Activated T-cell treated with anti-CD3 and anti-CD28 coated beads, Interleukin-2, amount 50 U/mL, for 24 hours (primary cell): ENCODE measurements around the gene ZNF227.
"Not testable (repeated sequence)": the region's sequence is repeated elsewhere in the genome, so short reads cannot be mapped to it uniquely, and the experiment has no call there.

Source experiments
- DNase-seq: peaks from one replicate; pipeline ENCODE4 v3.0.0-alpha.2; 2020
- H3K27ac Mint-ChIP-seq: 2 replicates; pipeline ENCODE4 v1.8.0; 2020; ENCODE audit warnings: mild to moderate bottlenecking, mixed read lengths
- H3K27me3 Mint-ChIP-seq: 2 replicates; pipeline ENCODE4 v1.8.0; 2020; ENCODE audit warnings: mixed read lengths
- H3K36me3 Mint-ChIP-seq: 2 replicates; pipeline ENCODE4 v1.8.0; 2020; ENCODE audit warnings: low read depth, mixed read lengths
- H3K4me1 Mint-ChIP-seq: 2 replicates; pipeline ENCODE4 v1.8.0; 2020; ENCODE audit warnings: low read depth, mixed read lengths
- H3K4me3 Mint-ChIP-seq: 2 replicates; pipeline ENCODE4 v1.8.0; 2020; ENCODE audit warnings: mild to moderate bottlenecking, moderate library complexity, mixed read lengths
- H3K9me3 Mint-ChIP-seq: 2 replicates; pipeline ENCODE4 v1.8.0; 2020; ENCODE audit warnings: mixed read lengths

ZNF227 gene

GRCh38 chr19:44207126-44207803 is 5.1 kb upstream of the ZNF227 start:
- Mint-ChIP-seq H3K4me1 (peaks cover 11% of the 10 kb centered on the region), H3K27me3 (peaks cover 9% of the 10 kb centered on the region), H3K4me3 (peak overlapping the region; percentile 88), H3K27ac (peak overlapping the region; percentile 89), H3K36me3 (peaks cover 25% of the 10 kb centered on the region), H3K9me3 (peaks cover 43% of the 10 kb centered on the region)
- peak; percentile 82 for DNase-seq

- no peaks in the 10 kb centered on the region for H3K27me3 Mint-ChIP-seq
- H3K4me3 Mint-ChIP-seq = peak overlapping the region; percentile 93
- peaks cover 36% of the 10 kb centered on the region for H3K9me3 Mint-ChIP-seq
- DNase-seq = no peak
- peaks cover 27% of the 10 kb centered on the region for H3K4me1 Mint-ChIP-seq
- H3K27ac Mint-ChIP-seq = peak overlapping the region; percentile 93
- H3K36me3 Mint-ChIP-seq = peaks cover 59% of the 10 kb centered on the region
These were observed 574 bp downstream of the ZNF227 start for GRCh38 chr19:44212866-44213346.

GRCh38 chr19:44219926-44220325 is 7.6 kb downstream of the ZNF227 start:
- not testable (repeated sequence) for H3K27me3 Mint-ChIP-seq, H3K4me3 Mint-ChIP-seq, H3K27ac Mint-ChIP-seq, DNase-seq
- Mint-ChIP-seq H3K36me3 (peaks cover 83% of the 10 kb centered on the region), H3K9me3 (peaks cover 25% of the 10 kb centered on the region), H3K4me1 (peaks cover 16% of the 10 kb centered on the region)

- H3K27me3 Mint-ChIP-seq, H3K27ac Mint-ChIP-seq, DNase-seq, H3K4me3 Mint-ChIP-seq: not testable (repeated sequence)
- Mint-ChIP-seq H3K36me3 (peaks cover 83% of the 10 kb centered on the region), H3K4me1 (peaks cover 14% of the 10 kb centered on the region), H3K9me3 (peaks cover 24% of the 10 kb centered on the region)
These were observed 8.4 kb downstream of the ZNF227 start for GRCh38 chr19:44220761-44221160.

GRCh38 chr19:44221291-44221690 is 9.0 kb downstream of the ZNF227 start:
- peaks cover 26% of the 10 kb centered on the region for H3K9me3 Mint-ChIP-seq
- not testable (repeated sequence) for DNase-seq, H3K27ac Mint-ChIP-seq, H3K4me3 Mint-ChIP-seq, H3K27me3 Mint-ChIP-seq
- peaks cover 84% of the 10 kb centered on the region for H3K36me3 Mint-ChIP-seq
- H3K4me1 Mint-ChIP-seq = peaks cover 12% of the 10 kb centered on the region

- H3K36me3 Mint-ChIP-seq = peaks cover 97% of the 10 kb centered on the region
- no peak overlapping the region for H3K4me3 Mint-ChIP-seq
- H3K9me3 Mint-ChIP-seq = peaks cover 47% of the 10 kb centered on the region
- no peak for DNase-seq
- H3K27me3 Mint-ChIP-seq = no peaks in the 10 kb centered on the region
- H3K27ac Mint-ChIP-seq = no peak overlapping the region
- peaks cover 2% of the 10 kb centered on the region for H3K4me1 Mint-ChIP-seq
These were observed 16.0 kb downstream of the ZNF227 start for GRCh38 chr19:44228318-44228717.

- H3K27ac Mint-ChIP-seq = no peak overlapping the region
- no peak overlapping the region for H3K4me3 Mint-ChIP-seq
- H3K36me3 Mint-ChIP-seq = peaks cover 99% of the 10 kb centered on the region
- DNase-seq = no peak
- H3K9me3 Mint-ChIP-seq = peaks cover 69% of the 10 kb centered on the region
- no peaks in the 10 kb centered on the region for H3K4me1 Mint-ChIP-seq
- no peaks in the 10 kb centered on the region for H3K27me3 Mint-ChIP-seq
These were observed 20.5 kb downstream of the ZNF227 start for GRCh38 chr19:44232867-44233266.

GRCh38 chr19:44236384-44236783 is 24.1 kb downstream of the ZNF227 start:
- no peak overlapping the region for H3K4me3 Mint-ChIP-seq
- H3K27me3 Mint-ChIP-seq = no peaks in the 10 kb centered on the region
- no peak overlapping the region for H3K27ac Mint-ChIP-seq
- no peaks in the 10 kb centered on the region for H3K4me1 Mint-ChIP-seq
- H3K36me3 Mint-ChIP-seq = peaks cover 88% of the 10 kb centered on the region
- no peak for DNase-seq
- H3K9me3 Mint-ChIP-seq = peaks cover 62% of the 10 kb centered on the region

- not testable (repeated sequence) for H3K4me3 Mint-ChIP-seq, H3K27me3 Mint-ChIP-seq
- H3K36me3 Mint-ChIP-seq = peaks cover 87% of the 10 kb centered on the region
These were observed 40.0 kb downstream of the ZNF227 start for GRCh38 chr19:44252332-44252731.

GRCh38 chr19:44253392-44253791 is 41.1 kb downstream of the ZNF227 start:
- not testable (repeated sequence) for H3K27me3 Mint-ChIP-seq, H3K4me1 Mint-ChIP-seq, H3K4me3 Mint-ChIP-seq, H3K27ac Mint-ChIP-seq, DNase-seq
- Mint-ChIP-seq H3K36me3 (peaks cover 85% of the 10 kb centered on the region), H3K9me3 (peaks cover 87% of the 10 kb centered on the region)

More at GRCh38 chr19:44252332-44252731, 40.0 kb downstream of the ZNF227 start:
- DNase-seq, H3K4me1 Mint-ChIP-seq, H3K27ac Mint-ChIP-seq: not testable (repeated sequence)
- peaks cover 84% of the 10 kb centered on the region for H3K9me3 Mint-ChIP-seq

- peaks cover 80% of the 10 kb centered on the region for H3K36me3 Mint-ChIP-seq
- no peak overlapping the region for H3K27ac Mint-ChIP-seq
- no peak for DNase-seq
- no peaks in the 10 kb centered on the region for H3K4me1 Mint-ChIP-seq
- no peaks in the 10 kb centered on the region for H3K27me3 Mint-ChIP-seq
- peaks cover 86% of the 10 kb centered on the region for H3K9me3 Mint-ChIP-seq
- no peak overlapping the region for H3K4me3 Mint-ChIP-seq
These were observed 42.2 kb downstream of the ZNF227 start for GRCh38 chr19:44254496-44254895.

- Mint-ChIP-seq H3K4me1 (peaks cover 9% of the 10 kb centered on the region), H3K9me3 (peaks cover 85% of the 10 kb centered on the region), H3K27me3 (no peaks in the 10 kb centered on the region), H3K4me3 (no peak overlapping the region), H3K27ac (no peak overlapping the region), H3K36me3 (peaks cover 78% of the 10 kb centered on the region)
- no peak for DNase-seq
These were observed 43.5 kb downstream of the ZNF227 start for GRCh38 chr19:44255705-44256411.

GRCh38 chr19:44258136-44258535 is 45.8 kb downstream of the ZNF227 start:
- peaks cover 77% of the 10 kb centered on the region for H3K9me3 Mint-ChIP-seq

GRCh38 chr19:44258835-44259413 is 46.6 kb downstream of the ZNF227 start:
- H3K36me3 Mint-ChIP-seq = peaks cover 66% of the 10 kb centered on the region
- no peak overlapping the region for H3K27ac Mint-ChIP-seq
- no peak for DNase-seq
- H3K27me3 Mint-ChIP-seq = no peaks in the 10 kb centered on the region
- peaks cover 78% of the 10 kb centered on the region for H3K9me3 Mint-ChIP-seq
- no peak overlapping the region for H3K4me3 Mint-ChIP-seq
- peaks cover 9% of the 10 kb centered on the region for H3K4me1 Mint-ChIP-seq

More at GRCh38 chr19:44258136-44258535, 45.8 kb downstream of the ZNF227 start:
- no peaks in the 10 kb centered on the region for H3K27me3 Mint-ChIP-seq
- H3K4me1 Mint-ChIP-seq = peaks cover 9% of the 10 kb centered on the region
- DNase-seq = no peak
- H3K27ac Mint-ChIP-seq = no peak overlapping the region
- H3K36me3 Mint-ChIP-seq = peaks cover 68% of the 10 kb centered on the region
- no peak overlapping the region for H3K4me3 Mint-ChIP-seq

- Mint-ChIP-seq H3K36me3 (peaks cover 56% of the 10 kb centered on the region), H3K27ac (no peak overlapping the region), H3K9me3 (peaks cover 72% of the 10 kb centered on the region), H3K4me1 (peaks cover 9% of the 10 kb centered on the region), H3K27me3 (no peaks in the 10 kb centered on the region), H3K4me3 (peak overlapping the region; percentile 41)
- DNase-seq = no peak
These were observed 48.0 kb downstream of the ZNF227 start for GRCh38 chr19:44260343-44260681.
